Neural progenitor cell (in vitro differentiated cells): ENCODE results near the gene NUP50.

Experiments used
- EZH2phosphoT487 ChIP-seq: fragments of 200-600 bp; sonication (generic); IDR thresholded peaks from 2 replicates; pipeline ENCODE4 v1.6.1; 2017; ENCODE audit warnings: antibody characterized with exemption
- TF ChIP-seq, protein P1 (sequence below): fragments of 200-600 bp; sonication (generic); IDR thresholded peaks from 2 replicates; pipeline ENCODE4 v1.5.1; 2017; ENCODE audit warnings: antibody characterized with exemption, mild to moderate bottlenecking

DNA sequence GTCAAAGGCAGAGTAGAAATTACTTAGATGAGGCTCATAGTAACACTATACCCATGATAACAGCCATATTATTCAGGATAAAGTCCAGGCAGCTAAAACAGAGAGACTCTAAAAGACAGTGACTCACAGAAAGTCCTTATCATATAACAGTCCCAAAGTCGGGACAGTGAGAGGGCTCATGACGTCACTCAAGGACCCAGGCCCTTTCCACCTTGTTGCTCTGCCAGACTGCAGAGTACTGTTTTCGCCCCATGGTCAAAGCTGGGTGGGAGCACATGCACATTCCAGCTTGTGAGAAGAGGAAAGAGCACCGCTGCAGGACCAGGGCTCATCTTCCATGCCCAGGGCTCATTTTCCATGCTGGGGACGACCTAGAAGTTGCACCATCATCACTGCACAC lies 29.4 kb upstream of the NUP50 start:
- TF ChIP-seq, protein P1, sequence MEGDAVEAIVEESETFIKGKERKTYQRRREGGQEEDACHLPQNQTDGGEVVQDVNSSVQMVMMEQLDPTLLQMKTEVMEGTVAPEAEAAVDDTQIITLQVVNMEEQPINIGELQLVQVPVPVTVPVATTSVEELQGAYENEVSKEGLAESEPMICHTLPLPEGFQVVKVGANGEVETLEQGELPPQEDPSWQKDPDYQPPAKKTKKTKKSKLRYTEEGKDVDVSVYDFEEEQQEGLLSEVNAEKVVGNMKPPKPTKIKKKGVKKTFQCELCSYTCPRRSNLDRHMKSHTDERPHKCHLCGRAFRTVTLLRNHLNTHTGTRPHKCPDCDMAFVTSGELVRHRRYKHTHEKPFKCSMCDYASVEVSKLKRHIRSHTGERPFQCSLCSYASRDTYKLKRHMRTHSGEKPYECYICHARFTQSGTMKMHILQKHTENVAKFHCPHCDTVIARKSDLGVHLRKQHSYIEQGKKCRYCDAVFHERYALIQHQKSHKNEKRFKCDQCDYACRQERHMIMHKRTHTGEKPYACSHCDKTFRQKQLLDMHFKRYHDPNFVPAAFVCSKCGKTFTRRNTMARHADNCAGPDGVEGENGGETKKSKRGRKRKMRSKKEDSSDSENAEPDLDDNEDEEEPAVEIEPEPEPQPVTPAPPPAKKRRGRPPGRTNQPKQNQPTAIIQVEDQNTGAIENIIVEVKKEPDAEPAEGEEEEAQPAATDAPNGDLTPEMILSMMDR: no peak
- TF ChIP-seq EZH2phosphoT487: no peak
